K562 (cell line): ENCODE data around the gene TGFB1I1. TPM values are rescaled to one million over a fixed set of nuclear protein-coding genes. Genes with fewer than 3 reads are reported as not detected.

ENCODE experiments used
- CHD2 ChIP-seq: IDR thresholded peaks from 2 replicates; pipeline ENCODE4 v1.6.1; 2011; ENCODE audit warnings: low read depth, low read length
- GMEB1 ChIP-seq: fragments of 250-450 bp; sonication (Bioruptor Pico); IDR thresholded peaks from 2 replicates; pipeline ENCODE4 v1.4.0; 2020; ENCODE audit warnings: mild to moderate bottlenecking
- GTF2F1 ChIP-seq: IDR thresholded peaks from 2 replicates; pipeline ENCODE4 v1.6.1; 2011; ENCODE audit warnings: low read depth, low read length, improper control_type of control experiment
- HMGN3 ChIP-seq: IDR thresholded peaks from 2 replicates; pipeline ENCODE4 v1.6.1; 2011; ENCODE audit warnings: borderline replicate concordance, low read depth, mild to moderate bottlenecking, mixed read lengths, low read length; ENCODE audit not compliant: insufficient read length; ENCODE audit errors: extremely low read depth
- MAZ ChIP-seq, 2 experiments: fragments of 450-650 bp in 1 of 2; sonication (generic) in 1 of 2; formaldehyde crosslinking; IDR thresholded peaks in 1 of 2; conservative IDR thresholded peaks in 1 of 2; 2 replicates each; pipeline versions ENCODE4 v1.4.0 to v1.5.0; 2020; ENCODE audit warnings: mild to moderate bottlenecking in 1 of 2, missing genetic modification reagents in 1 of 2
- NR2C2 ChIP-seq, 2 experiments: fragments of 200-800 bp in 1 of 2; sonication (Bioruptor generic) in 1 of 2; sonication (generic) in 1 of 2; formaldehyde crosslinking in 1 of 2; IDR thresholded peaks; 2 replicates each; pipeline versions ENCODE4 v1.6.1 to v1.8.0; 2016 to 2022; ENCODE audit warnings: mild to moderate bottlenecking in 1 of 2, missing compliant biosample characterization in 1 of 2, missing genetic modification characterization in 1 of 2, missing genetic modification reagents in 1 of 2
- SREBF1 ChIP-seq: fragments of 150-350 bp; IDR thresholded peaks from 2 replicates; pipeline ENCODE4 v1.6.1; 2014; ENCODE audit warnings: antibody characterized with exemption, low read depth, low read length, borderline replicate concordance
- ZNF143 ChIP-seq: sonication (generic); formaldehyde crosslinking; IDR thresholded peaks from 2 replicates; pipeline ENCODE4 v1.9.0; 2022; ENCODE audit warnings: mild to moderate bottlenecking, missing genetic modification reagents
- polyA plus RNA-seq, 8 experiments: library from polyadenylated mRNA; depleted of rRNA in 4 of 8; stranded (reverse) in 5 of 8; unstranded in 3 of 8; fragments of >200 nt; fragmentation: Nextera tagmentation in 2 of 8; fragmentation: Illumina TruSeq in 1 of 8; extraction: Ambion mirVana in 2 of 8; extraction: Trizol in 1 of 8; gene quantifications; 2 replicates each; pipeline versions ENCODE4 v1.2.1 to v1.2.3, GENCODE V29; 2011 to 2014; ENCODE audit warnings: inconsistent platforms in 1 of 8, missing spikeins in 1 of 8
- total RNA-seq, 7 experiments: library from RNA; depleted of rRNA in 6 of 7; stranded (reverse); fragments of >200 nt in 6 of 7; fragmentation: Illumina TruSeq in 2 of 7; extraction: Trizol in 2 of 7; gene quantifications; 2 replicates each; pipeline versions ENCODE4 v1.2.1 to v1.2.3, GENCODE V29; 2011 to 2021; ENCODE audit warnings: low replicate concordance in 1 of 7
- TF ChIP-seq, protein P1 (sequence below): fragments of 450-650 bp; formaldehyde crosslinking; IDR thresholded peaks from 2 replicates; pipeline ENCODE4 v1.4.0; 2020; ENCODE audit warnings: mild to moderate bottlenecking, moderate library complexity
- TF ChIP-seq, protein P2 (sequence below), 3 experiments: IDR thresholded peaks in 2 of 3; conservative IDR thresholded peaks in 1 of 3; 2 replicates each; pipeline ENCODE4 v1.5.1; 2011 to 2012; ENCODE audit warnings: low read length in 3 of 3, mild to moderate bottlenecking in 3 of 3, control low read depth in 2 of 3, improper control_type of control experiment in 1 of 3, inconsistent platforms in 1 of 3, low read depth in 1 of 3, mixed read lengths in 1 of 3, moderate library complexity in 1 of 3; ENCODE audit not compliant: insufficient read depth in 2 of 3
- TF ChIP-seq, protein P3 (sequence below): fragments of 250-450 bp; sonication (Bioruptor Pico); IDR thresholded peaks from 2 replicates; pipeline ENCODE4 v1.4.0; 2020
- TF ChIP-seq, protein P4 (sequence below): fragments of 250-450 bp; sonication (Bioruptor Pico); IDR thresholded peaks from 2 replicates; pipeline ENCODE4 v1.4.0; 2020

TGFB1I1 gene
- total and polyA plus RNA-seq, 9 of the 15 experiments (the other 6 are each of a cell fraction or from before 2014, with no cell fraction given), result 0.04 to 0.91 (median 0.19) TPM

- TF ChIP-seq, protein P1, sequence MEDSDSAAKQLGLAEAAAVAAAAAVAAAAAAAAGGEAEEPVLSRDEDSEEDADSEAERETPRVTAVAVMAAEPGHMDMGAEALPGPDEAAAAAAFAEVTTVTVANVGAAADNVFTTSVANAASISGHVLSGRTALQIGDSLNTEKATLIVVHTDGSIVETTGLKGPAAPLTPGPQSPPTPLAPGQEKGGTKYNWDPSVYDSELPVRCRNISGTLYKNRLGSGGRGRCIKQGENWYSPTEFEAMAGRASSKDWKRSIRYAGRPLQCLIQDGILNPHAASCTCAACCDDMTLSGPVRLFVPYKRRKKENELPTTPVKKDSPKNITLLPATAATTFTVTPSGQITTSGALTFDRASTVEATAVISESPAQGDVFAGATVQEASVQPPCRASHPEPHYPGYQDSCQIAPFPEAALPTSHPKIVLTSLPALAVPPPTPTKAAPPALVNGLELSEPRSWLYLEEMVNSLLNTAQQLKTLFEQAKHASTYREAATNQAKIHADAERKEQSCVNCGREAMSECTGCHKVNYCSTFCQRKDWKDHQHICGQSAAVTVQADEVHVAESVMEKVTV (CRISPR knock-in tag), result peak; percentile 55; the same call in 1 of the 2 replicates
- TF ChIP-seq, protein P2, sequence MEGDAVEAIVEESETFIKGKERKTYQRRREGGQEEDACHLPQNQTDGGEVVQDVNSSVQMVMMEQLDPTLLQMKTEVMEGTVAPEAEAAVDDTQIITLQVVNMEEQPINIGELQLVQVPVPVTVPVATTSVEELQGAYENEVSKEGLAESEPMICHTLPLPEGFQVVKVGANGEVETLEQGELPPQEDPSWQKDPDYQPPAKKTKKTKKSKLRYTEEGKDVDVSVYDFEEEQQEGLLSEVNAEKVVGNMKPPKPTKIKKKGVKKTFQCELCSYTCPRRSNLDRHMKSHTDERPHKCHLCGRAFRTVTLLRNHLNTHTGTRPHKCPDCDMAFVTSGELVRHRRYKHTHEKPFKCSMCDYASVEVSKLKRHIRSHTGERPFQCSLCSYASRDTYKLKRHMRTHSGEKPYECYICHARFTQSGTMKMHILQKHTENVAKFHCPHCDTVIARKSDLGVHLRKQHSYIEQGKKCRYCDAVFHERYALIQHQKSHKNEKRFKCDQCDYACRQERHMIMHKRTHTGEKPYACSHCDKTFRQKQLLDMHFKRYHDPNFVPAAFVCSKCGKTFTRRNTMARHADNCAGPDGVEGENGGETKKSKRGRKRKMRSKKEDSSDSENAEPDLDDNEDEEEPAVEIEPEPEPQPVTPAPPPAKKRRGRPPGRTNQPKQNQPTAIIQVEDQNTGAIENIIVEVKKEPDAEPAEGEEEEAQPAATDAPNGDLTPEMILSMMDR (IDR thresholded peaks at IDR 0.05 in 2 of 3, conservative IDR thresholded peaks at IDR 0.05 in 1 of 3; ENCODE audit: insufficient read depth in 2 of 3, low read depth in 1 of 3, low read length in 3 of 3), result peak; percentile 71 to 80 (median 79)
- peak; percentile 66; the same call in 1 of the 2 replicates for TF ChIP-seq GTF2F1
- TF ChIP-seq MAZ (CRISPR knock-in tag; conservative IDR thresholded peaks at IDR 0.05 in 1 of 2, IDR thresholded peaks at IDR 0.05 in 1 of 2), result peak; percentile 77 to 87
- TF ChIP-seq, protein P3, sequence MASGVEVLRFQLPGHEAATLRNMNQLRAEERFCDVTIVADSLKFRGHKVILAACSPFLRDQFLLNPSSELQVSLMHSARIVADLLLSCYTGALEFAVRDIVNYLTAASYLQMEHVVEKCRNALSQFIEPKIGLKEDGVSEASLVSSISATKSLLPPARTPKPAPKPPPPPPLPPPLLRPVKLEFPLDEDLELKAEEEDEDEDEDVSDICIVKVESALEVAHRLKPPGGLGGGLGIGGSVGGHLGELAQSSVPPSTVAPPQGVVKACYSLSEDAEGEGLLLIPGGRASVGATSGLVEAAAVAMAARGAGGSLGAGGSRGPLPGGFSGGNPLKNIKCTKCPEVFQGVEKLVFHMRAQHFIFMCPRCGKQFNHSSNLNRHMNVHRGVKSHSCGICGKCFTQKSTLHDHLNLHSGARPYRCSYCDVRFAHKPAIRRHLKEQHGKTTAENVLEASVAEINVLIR, result peak; percentile 81
- TF ChIP-seq GMEB1 (CRISPR knock-in tag), result peak; percentile 64; the same call in 1 of the 2 replicates
- no peak for TF ChIP-seq SREBF1
- TF ChIP-seq ZNF143 (CRISPR knock-in tag), result peak; percentile 95
- TF ChIP-seq CHD2, result 0 out of 2 replicates have a peak, but pooled peaks have one; percentile 30
- peak; percentile 40 for TF ChIP-seq HMGN3
- peak; percentile 43; the same call in 1 of the 2 replicates for TF ChIP-seq NR2C2 (CRISPR knock-in tag; IDR thresholded peaks at IDR 0.05)
- TF ChIP-seq NR2C2 (tag; IDR thresholded peaks at IDR 0.05), result peak; percentile 94
- TF ChIP-seq, protein P4, sequence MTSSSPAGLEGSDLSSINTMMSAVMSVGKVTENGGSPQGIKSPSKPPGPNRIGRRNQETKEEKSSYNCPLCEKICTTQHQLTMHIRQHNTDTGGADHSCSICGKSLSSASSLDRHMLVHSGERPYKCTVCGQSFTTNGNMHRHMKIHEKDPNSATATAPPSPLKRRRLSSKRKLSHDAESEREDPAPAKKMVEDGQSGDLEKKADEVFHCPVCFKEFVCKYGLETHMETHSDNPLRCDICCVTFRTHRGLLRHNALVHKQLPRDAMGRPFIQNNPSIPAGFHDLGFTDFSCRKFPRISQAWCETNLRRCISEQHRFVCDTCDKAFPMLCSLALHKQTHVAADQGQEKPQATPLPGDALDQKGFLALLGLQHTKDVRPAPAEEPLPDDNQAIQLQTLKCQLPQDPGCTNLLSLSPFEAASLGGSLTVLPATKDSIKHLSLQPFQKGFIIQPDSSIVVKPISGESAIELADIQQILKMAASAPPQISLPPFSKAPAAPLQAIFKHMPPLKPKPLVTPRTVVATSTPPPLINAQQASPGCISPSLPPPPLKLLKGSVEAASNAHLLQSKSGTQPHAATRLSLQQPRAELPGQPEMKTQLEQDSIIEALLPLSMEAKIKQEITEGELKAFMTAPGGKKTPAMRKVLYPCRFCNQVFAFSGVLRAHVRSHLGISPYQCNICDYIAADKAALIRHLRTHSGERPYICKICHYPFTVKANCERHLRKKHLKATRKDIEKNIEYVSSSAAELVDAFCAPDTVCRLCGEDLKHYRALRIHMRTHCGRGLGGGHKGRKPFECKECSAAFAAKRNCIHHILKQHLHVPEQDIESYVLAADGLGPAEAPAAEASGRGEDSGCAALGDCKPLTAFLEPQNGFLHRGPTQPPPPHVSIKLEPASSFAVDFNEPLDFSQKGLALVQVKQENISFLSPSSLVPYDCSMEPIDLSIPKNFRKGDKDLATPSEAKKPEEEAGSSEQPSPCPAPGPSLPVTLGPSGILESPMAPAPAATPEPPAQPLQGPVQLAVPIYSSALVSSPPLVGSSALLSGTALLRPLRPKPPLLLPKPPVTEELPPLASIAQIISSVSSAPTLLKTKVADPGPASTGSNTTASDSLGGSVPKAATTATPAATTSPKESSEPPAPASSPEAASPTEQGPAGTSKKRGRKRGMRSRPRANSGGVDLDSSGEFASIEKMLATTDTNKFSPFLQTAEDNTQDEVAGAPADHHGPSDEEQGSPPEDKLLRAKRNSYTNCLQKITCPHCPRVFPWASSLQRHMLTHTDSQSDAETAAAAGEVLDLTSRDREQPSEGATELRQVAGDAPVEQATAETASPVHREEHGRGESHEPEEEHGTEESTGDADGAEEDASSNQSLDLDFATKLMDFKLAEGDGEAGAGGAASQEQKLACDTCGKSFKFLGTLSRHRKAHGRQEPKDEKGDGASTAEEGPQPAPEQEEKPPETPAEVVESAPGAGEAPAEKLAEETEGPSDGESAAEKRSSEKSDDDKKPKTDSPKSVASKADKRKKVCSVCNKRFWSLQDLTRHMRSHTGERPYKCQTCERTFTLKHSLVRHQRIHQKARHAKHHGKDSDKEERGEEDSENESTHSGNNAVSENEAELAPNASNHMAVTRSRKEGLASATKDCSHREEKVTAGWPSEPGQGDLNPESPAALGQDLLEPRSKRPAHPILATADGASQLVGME (CRISPR knock-in tag), result peak; percentile 91
Observed at GRCh38 chr16:31458844-31459686, 12.9 kb upstream of the TGFB1I1 start, which contains the start of gene ARMC5 (continued).
